Limb (tissue), 2 donors: Measurements from ENCODE around the gene CIAO3.

ENCODE experiments used
- DNase-seq, 2 donors: peaks; one replicate each; pipeline ENCODE4 v3.0.0-alpha.2; 2016; ENCODE audit errors: extremely low spot score in 2 of 2

CIAO3 gene

GRCh38 chr16:740764-741505 is at the start of gene CIAO3:
TSS of gene CIAO3 (minus strand) at chr16:740997. CDS start at chr16:740985, 12 bp downstream.
- peak; percentile 79 to 94 for DNase-seq

- no peak for DNase-seq
Observed at GRCh38 chr16:790086-790485, 49.3 kb upstream of the CIAO3 start.

- no peak for DNase-seq
Observed at GRCh38 chr16:789191-789850, 48.5 kb upstream of the CIAO3 start.

GRCh38 chr16:788399-789126 is 47.8 kb upstream of the CIAO3 start, which contains the start of gene CHTF18:
TSS of gene CHTF18 (plus strand) at chr16:788620. CDS start at chr16:788685, 65 bp downstream.
- peak; percentile 94 to 98 for DNase-seq

GRCh38 chr16:787978-788398 is 47.2 kb upstream of the CIAO3 start, which contains the start of gene RPUSD1:
TSS of gene RPUSD1 (minus strand) at chr16:788381. CDS start at chr16:787737, 644 bp downstream.
- no peak for DNase-seq

- DNase-seq, result no peak
Observed at GRCh38 chr16:787321-787966, 46.6 kb upstream of the CIAO3 start.

- DNase-seq, result peak in 1 of 2 donors; percentile 79
Observed at GRCh38 chr16:785563-786535, 45.1 kb upstream of the CIAO3 start.

GRCh38 chr16:784431-784830 is 43.6 kb upstream of the CIAO3 start:
- no peak for DNase-seq

GRCh38 chr16:783404-784161 is 42.8 kb upstream of the CIAO3 start:
- DNase-seq, result no peak

- no peak for DNase-seq
Observed at GRCh38 chr16:782766-783403, 42.1 kb upstream of the CIAO3 start.

- DNase-seq, result no peak
Observed at GRCh38 chr16:782258-782657, 41.5 kb upstream of the CIAO3 start.

- DNase-seq, result no peak
Observed at GRCh38 chr16:781346-782010, 40.7 kb upstream of the CIAO3 start.

- DNase-seq, result no peak
Observed at GRCh38 chr16:780296-780695, 39.5 kb upstream of the CIAO3 start.

- DNase-seq, result no peak
Observed at GRCh38 chr16:779561-779960, 38.8 kb upstream of the CIAO3 start.

- no peak for DNase-seq
Observed at GRCh38 chr16:778909-779527, 38.2 kb upstream of the CIAO3 start.

- no peak for DNase-seq
Observed at GRCh38 chr16:778447-778846, 37.6 kb upstream of the CIAO3 start.

GRCh38 chr16:777826-778225 is 37.0 kb upstream of the CIAO3 start:
- no peak for DNase-seq

GRCh38 chr16:776824-777223 is 36.0 kb upstream of the CIAO3 start:
- DNase-seq, result no peak
